GM12878 (cell line): ENCODE data around the gene LEF1. TPM values are rescaled to one million over a fixed set of nuclear protein-coding genes. Genes with fewer than 3 reads are reported as not detected.

Experiments
- ATAC-seq: fragments of 200-7000 bp; cut with Tn5 transposase; 3 replicates; pipeline ENCODE4 v1.9.1; 2020; ENCODE audit warnings: mild to moderate bottlenecking, moderate library complexity
- BruUV-seq: library from RNA; stranded (reverse); fragments of 400-500 nt; replicated peaks from 2 replicates; lab custom pipeline; 2021; lab: Mats Ljungman, UMichigan
- CTCF ChIA-PET: fragments of 300-600 bp; sonication (Branson Sonifier 250); formaldehyde crosslinking; extraction: SDS; loops from one replicate; lab custom pipeline; 2021; ENCODE audit warnings: inconsistent platforms; lab: Yijun Ruan, JAX
- POLR2A ChIA-PET: fragments of 350-600 bp; formaldehyde crosslinking; extraction: SDS; loops from one replicate; lab custom pipeline; 2021; ENCODE audit warnings: inconsistent platforms; lab: Charles Lee
- RAD21 ChIA-PET: fragments of 300-600 bp; sonication (Branson Sonifier 250); formaldehyde crosslinking; loops from one replicate; lab custom pipeline; 2023; ENCODE audit warnings: antibody characterized with exemption; ENCODE audit not compliant: unreplicated experiment; lab: Charles Lee
- SMC1A ChIA-PET: fragments of 300-600 bp; sonication (Branson Sonifier 250); formaldehyde crosslinking; loops from one replicate; lab custom pipeline; 2023; ENCODE audit not compliant: unreplicated experiment, uncharacterized antibody; lab: Charles Lee
- DNase-seq: peaks from one replicate; pipeline ENCODE4 v3.0.0-alpha.2; 2011; ENCODE audit warnings: low read depth, low spot score
- FAIRE-seq: peaks from 3 replicates; lab custom pipeline; 2011; peaks lifted over from hg19 to GRCh38; lab: Jason Lieb, UNC
- H2AFZ ChIP-seq: 2 replicates; pipeline ENCODE4 v1.6.0; 2011; ENCODE audit warnings: low read depth, low read length, control low read depth; ENCODE audit not compliant: control insufficient read depth
- H3K27ac ChIP-seq: 2 replicates; pipeline ENCODE4 v1.5.1; 2011; ENCODE audit warnings: control low read depth; ENCODE audit not compliant: control insufficient read depth, insufficient read depth
- H3K27me3 ChIP-seq, 2 experiments: replicated peaks in 1 of 2; 2 replicates each; pipeline versions ENCODE4 v1.6.0 to v1.6.1; 2011; ENCODE audit warnings: low read length in 1 of 2; ENCODE audit not compliant: control insufficient read depth in 2 of 2, insufficient read depth in 2 of 2
- H3K36me3 ChIP-seq, 2 experiments: 2 replicates each; pipeline ENCODE4 v1.5.1; 2011; ENCODE audit warnings: low read length in 1 of 2; ENCODE audit not compliant: control insufficient read depth in 2 of 2, insufficient read depth in 2 of 2
- H3K4me1 ChIP-seq: 2 replicates; pipeline ENCODE4 v1.6.1; 2011; ENCODE audit warnings: mild to moderate bottlenecking, low read length, moderate library complexity, mixed read lengths; ENCODE audit not compliant: control insufficient read depth, insufficient read depth
- H3K4me2 ChIP-seq: 2 replicates; pipeline ENCODE4 v1.6.0; 2011; ENCODE audit warnings: control low read depth; ENCODE audit not compliant: control insufficient read depth, insufficient read depth
- H3K4me3 ChIP-seq: fragments of 200-600 bp; sonication (generic); 2 replicates; pipeline ENCODE4 v1.5.1; 2016
- H3K79me2 ChIP-seq: 2 replicates; pipeline ENCODE4 v1.6.0; 2011; ENCODE audit warnings: low read length; ENCODE audit not compliant: control insufficient read depth, insufficient read depth
- H3K9ac ChIP-seq: 2 replicates; pipeline ENCODE4 v1.8.0; 2011; ENCODE audit warnings: low read length, control low read depth, mixed read lengths; ENCODE audit not compliant: control insufficient read depth, insufficient read depth
- H3K9me3 ChIP-seq: replicated peaks from 3 replicates; pipeline ENCODE4 v1.5.1; 2011; ENCODE audit warnings: mild to moderate bottlenecking, low read length; ENCODE audit not compliant: control insufficient read depth, insufficient read depth
- H4K20me1 ChIP-seq: 2 replicates; pipeline ENCODE4 v1.6.0; 2011; ENCODE audit not compliant: control insufficient read depth, insufficient read depth
- BCL3 ChIP-seq: IDR thresholded peaks from 2 replicates; pipeline ENCODE4 v1.6.1; 2011; ENCODE audit warnings: borderline replicate concordance, low read depth, mild to moderate bottlenecking, moderate library complexity, low read length; ENCODE audit not compliant: insufficient read depth, poor library complexity, severe bottlenecking
- CBX3 ChIP-seq: fragments of 200-600 bp; sonication (generic); IDR thresholded peaks from 2 replicates; pipeline ENCODE4 v1.6.1; 2016; ENCODE audit warnings: low read depth, borderline replicate concordance
- CBX5 ChIP-seq: sonication (generic); IDR thresholded peaks from 2 replicates; pipeline ENCODE4 v1.6.1; 2016; ENCODE audit warnings: low read depth, moderate library complexity, mild to moderate bottlenecking, inconsistent platforms
- KAT2A ChIP-seq: conservative IDR thresholded peaks from 2 replicates; pipeline ENCODE4 v1.6.1; 2011; ENCODE audit warnings: low read depth, low read length; ENCODE audit not compliant: control insufficient read depth
- RAD21 ChIP-seq: IDR thresholded peaks from 2 replicates; pipeline ENCODE4 v1.6.1; 2011; ENCODE audit warnings: mild to moderate bottlenecking, low read depth, low read length, moderate library complexity; ENCODE audit not compliant: insufficient read depth
- SIN3A ChIP-seq: IDR thresholded peaks from 2 replicates; pipeline ENCODE4 v1.6.1; 2012; ENCODE audit warnings: low read depth, low read length, improper control_type of control experiment
- SMC3 ChIP-seq: IDR thresholded peaks from 2 replicates; pipeline ENCODE4 v1.6.1; 2011; ENCODE audit warnings: low read length, improper control_type of control experiment, borderline replicate concordance
- ZNF207 ChIP-seq: fragments of 450-650 bp; IDR thresholded peaks from 2 replicates; pipeline ENCODE4 v1.6.1; 2014; ENCODE audit warnings: antibody characterized with exemption, mild to moderate bottlenecking, borderline replicate concordance
- WGBS: methylation state at CpG from one replicate; pipeline ENCODE4 v1.1.6; 2016; ENCODE audit warnings: low lambda C conversion rate; ENCODE audit not compliant: insufficient replicate concordance, insufficient coverage; ENCODE audit errors: missing lambda C conversion rate; 5-methylcytosine and 5-hydroxymethylcytosine counted together
- in situ Hi-C: fragments of 300-500 bp; cut with MboI; formaldehyde crosslinking; loops from 9 replicates; pipeline ENCODE4 v1.14.3; 2018; ENCODE audit warnings: mixed read lengths
- intact Hi-C: fragments of 100-400 bp; cut with micrococcal nuclease; formaldehyde crosslinking; loops from one replicate; pipeline ENCODE4 v1.14.2; 2022; ENCODE audit not compliant: unreplicated experiment
- polyA plus RNA-seq, 11 experiments: library from polyadenylated mRNA; depleted of rRNA in 4 of 11; unstranded in 6 of 11; stranded (reverse) in 5 of 11; fragments of >200 nt; fragmentation: Nextera tagmentation in 4 of 11; fragmentation: Illumina TruSeq in 1 of 11; extraction: Ambion mirVana in 4 of 11; extraction: Trizol in 1 of 11; gene quantifications; 1 replicate in 1 of 11; 2 replicates in 10 of 11; pipeline versions ENCODE4 v1.2.1 to v1.2.3, GENCODE V29; 2011 to 2016; ENCODE audit warnings: inconsistent platforms in 2 of 11, missing spikeins in 2 of 11, low read depth in 1 of 11
- total RNA-seq, 4 experiments: library from RNA; depleted of rRNA in 3 of 4; stranded (reverse); fragments of >200 nt in 3 of 4; fragmentation: Illumina TruSeq in 1 of 4; extraction: Trizol in 1 of 4; gene quantifications; 2 replicates each; pipeline versions ENCODE4 v1.2.1 to v1.2.3, GENCODE V29; 2013 to 2021
- TF ChIP-seq, protein P1 (sequence below), 3 experiments: IDR thresholded peaks in 2 of 3; conservative IDR thresholded peaks in 1 of 3; 2 replicates each; pipeline ENCODE4 v1.5.1; 2011; ENCODE audit warnings: low read depth in 3 of 3, low read length in 3 of 3, mild to moderate bottlenecking in 3 of 3, control low read depth in 2 of 3, moderate library complexity in 2 of 3, inconsistent platforms in 1 of 3, mixed read lengths in 1 of 3; ENCODE audit not compliant: control insufficient read depth in 2 of 3, insufficient read depth in 1 of 3; ENCODE audit errors: extremely low read depth in 1 of 3

Gene LEF1
- total and polyA plus RNA-seq, 10 of the 15 experiments (the other 5 are each of a cell fraction or from before 2014, with no cell fraction given), result 10.2 to 38.1 (median 19.5) TPM

DNA sequence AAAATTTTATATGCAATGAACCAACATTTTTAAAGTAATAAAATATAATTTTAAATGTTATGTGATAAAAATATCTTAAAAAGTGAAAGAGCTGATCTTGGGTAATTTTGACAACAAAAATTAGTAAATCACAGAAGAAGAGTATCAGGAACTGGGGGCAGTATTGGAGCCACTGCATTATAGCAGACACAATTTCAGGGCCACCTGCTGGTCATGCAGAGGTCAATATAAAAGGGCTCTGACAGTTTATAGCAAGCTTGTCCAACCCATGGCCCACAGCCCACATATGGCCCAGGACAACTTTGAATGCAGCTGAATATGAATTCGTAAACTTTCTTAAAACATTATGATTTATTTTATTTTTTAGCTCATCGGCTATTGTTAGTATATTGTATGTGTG is 13.0 kb upstream of the LEF1 start:
- in situ Hi-C loops, result no loop called here

More for the DNA sequence above, 13.0 kb upstream of the LEF1 start:
- Histone ChIP-seq H3K4me2 (no peak overlapping the region), H3K36me3 (no peaks in the 10 kb centered on the region), H3K4me1 (no peaks in the 10 kb centered on the region), H3K9me3 (no peaks in the 10 kb centered on the region), H3K27ac (no peak overlapping the region), H3K9ac (no peak overlapping the region), H3K27me3 (no peaks in the 10 kb centered on the region; a peak in 2 of 4 replicates), H3K4me3 (no peak overlapping the region), H2AFZ (no peak overlapping the region), H3K79me2 (no peaks in the 10 kb centered on the region), H4K20me1 (no peaks in the 10 kb centered on the region)
- CTCF ChIA-PET, result interaction anchor here (0.6 to 2.4 kb wide), 19 partner anchors 11 to 199 kb away, joined by 3 to 25 read pairs (median 4); no protein-coding TSS in a partner anchor
- DNase-seq (no peak), FAIRE-seq (no peak), ATAC-seq (peak; percentile 93)
- no peak for TF ChIP-seq ZNF207
- no peak for TF ChIP-seq SIN3A
- no peak for TF ChIP-seq CBX5
- TF ChIP-seq SMC3, result peak; percentile 70; the same call in 1 of the 2 replicates
- no peak for TF ChIP-seq BCL3
- TF ChIP-seq, protein P1, sequence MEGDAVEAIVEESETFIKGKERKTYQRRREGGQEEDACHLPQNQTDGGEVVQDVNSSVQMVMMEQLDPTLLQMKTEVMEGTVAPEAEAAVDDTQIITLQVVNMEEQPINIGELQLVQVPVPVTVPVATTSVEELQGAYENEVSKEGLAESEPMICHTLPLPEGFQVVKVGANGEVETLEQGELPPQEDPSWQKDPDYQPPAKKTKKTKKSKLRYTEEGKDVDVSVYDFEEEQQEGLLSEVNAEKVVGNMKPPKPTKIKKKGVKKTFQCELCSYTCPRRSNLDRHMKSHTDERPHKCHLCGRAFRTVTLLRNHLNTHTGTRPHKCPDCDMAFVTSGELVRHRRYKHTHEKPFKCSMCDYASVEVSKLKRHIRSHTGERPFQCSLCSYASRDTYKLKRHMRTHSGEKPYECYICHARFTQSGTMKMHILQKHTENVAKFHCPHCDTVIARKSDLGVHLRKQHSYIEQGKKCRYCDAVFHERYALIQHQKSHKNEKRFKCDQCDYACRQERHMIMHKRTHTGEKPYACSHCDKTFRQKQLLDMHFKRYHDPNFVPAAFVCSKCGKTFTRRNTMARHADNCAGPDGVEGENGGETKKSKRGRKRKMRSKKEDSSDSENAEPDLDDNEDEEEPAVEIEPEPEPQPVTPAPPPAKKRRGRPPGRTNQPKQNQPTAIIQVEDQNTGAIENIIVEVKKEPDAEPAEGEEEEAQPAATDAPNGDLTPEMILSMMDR (IDR thresholded peaks at IDR 0.05 in 2 of 3, conservative IDR thresholded peaks at IDR 0.05 in 1 of 3; ENCODE audit: control insufficient read depth in 2 of 3, extremely low read depth in 1 of 3, insufficient read depth in 1 of 3, low read depth in 3 of 3, low read length in 3 of 3), result peak; percentile 38 to 48 (median 46); a peak in 5 of 6 replicates
- no peak for TF ChIP-seq CBX3
- TF ChIP-seq KAT2A, result no peak
- peak; percentile 55 for TF ChIP-seq RAD21
- BruUV-seq, result no TSS peak
- SMC1A ChIA-PET, result interaction anchor here (0.7 to 2.0 kb wide), 15 partner anchors 15 to 390 kb away, joined by 3 to 11 read pairs (median 4); no protein-coding TSS in a partner anchor
- POLR2A ChIA-PET, result no interaction called here
- RAD21 ChIA-PET, result interaction anchor here (0.8 to 1.3 kb wide), 5 partner anchors 66 to 162 kb away, joined by 3 to 5 read pairs (median 3); no protein-coding TSS in a partner anchor
- 19% methylated on average over 2 of the region's 2 CpGs for WGBS
- intact Hi-C loops, result loop anchor here (1.0 to 10.0 kb wide), 2 partner anchors 151 to 383 kb away; no protein-coding TSS in a partner anchor
